ENCODE measurements around the gene BMPR1B.

BMPR1B gene

DNA sequence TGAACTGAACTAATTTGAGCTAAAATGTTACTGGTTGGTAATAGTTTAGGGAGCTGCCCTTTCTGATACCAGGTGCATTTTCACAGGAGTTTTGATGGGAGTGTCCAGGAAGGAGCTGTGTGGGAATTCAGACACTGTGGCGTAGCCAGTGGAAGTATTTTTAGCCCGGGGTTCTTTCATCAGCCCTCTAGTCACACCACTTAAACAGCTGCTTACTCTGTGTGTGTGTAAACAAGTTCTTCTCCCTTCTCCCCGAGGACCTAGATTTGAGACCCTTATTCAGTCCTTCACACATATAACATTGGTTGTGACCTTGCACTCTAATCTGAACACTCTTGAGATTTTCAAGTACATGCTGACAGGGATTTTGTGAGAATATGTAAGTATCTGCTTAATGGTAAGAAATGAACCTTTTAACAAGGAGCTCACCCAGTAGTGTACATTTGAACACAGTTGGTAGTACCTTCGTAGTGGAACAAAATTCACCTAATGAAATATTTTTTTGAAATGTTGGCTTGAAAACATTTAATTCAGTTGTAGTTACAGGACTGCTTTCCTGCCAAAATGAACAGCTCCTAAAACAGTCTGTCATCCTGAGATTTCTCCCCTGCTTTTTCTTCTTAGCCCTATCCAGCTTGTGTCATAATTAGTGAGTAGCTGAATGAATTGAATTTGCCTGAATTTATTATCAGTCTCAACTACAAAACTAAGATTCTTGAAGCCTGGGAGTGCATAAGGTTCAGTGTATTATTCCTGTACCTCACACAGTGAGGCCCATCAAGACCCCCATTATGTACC is 61.8 kb downstream of the BMPR1B start:
- Histone ChIP-seq H2AFZ (ENCODE audit: low read depth) (no peak overlapping the region), H3K4me1 (ENCODE audit: low read depth, poor library complexity, severe bottlenecking) (no peaks in the 10 kb centered on the region), H3K79me2 (ENCODE audit: insufficient read depth, low read depth) (no peaks in the 10 kb centered on the region), H3K27ac (no peak overlapping the region), H3K9ac (no peak overlapping the region), H3K4me3 (IDR thresholded peaks at IDR 0.05; ENCODE audit: insufficient read depth, low read depth, low read length) (no peak overlapping the region), H3K36me3 (ENCODE audit: insufficient read depth) (no peaks in the 10 kb centered on the region), H4K20me1 (ENCODE audit: insufficient read depth) (no peaks in the 10 kb centered on the region), H3K4me2 (no peak overlapping the region), H3K27me3 (ENCODE audit: insufficient read depth, low read depth) (no peaks in the 10 kb centered on the region)
- TF ChIP-seq, protein P1, sequence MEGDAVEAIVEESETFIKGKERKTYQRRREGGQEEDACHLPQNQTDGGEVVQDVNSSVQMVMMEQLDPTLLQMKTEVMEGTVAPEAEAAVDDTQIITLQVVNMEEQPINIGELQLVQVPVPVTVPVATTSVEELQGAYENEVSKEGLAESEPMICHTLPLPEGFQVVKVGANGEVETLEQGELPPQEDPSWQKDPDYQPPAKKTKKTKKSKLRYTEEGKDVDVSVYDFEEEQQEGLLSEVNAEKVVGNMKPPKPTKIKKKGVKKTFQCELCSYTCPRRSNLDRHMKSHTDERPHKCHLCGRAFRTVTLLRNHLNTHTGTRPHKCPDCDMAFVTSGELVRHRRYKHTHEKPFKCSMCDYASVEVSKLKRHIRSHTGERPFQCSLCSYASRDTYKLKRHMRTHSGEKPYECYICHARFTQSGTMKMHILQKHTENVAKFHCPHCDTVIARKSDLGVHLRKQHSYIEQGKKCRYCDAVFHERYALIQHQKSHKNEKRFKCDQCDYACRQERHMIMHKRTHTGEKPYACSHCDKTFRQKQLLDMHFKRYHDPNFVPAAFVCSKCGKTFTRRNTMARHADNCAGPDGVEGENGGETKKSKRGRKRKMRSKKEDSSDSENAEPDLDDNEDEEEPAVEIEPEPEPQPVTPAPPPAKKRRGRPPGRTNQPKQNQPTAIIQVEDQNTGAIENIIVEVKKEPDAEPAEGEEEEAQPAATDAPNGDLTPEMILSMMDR (conservative IDR thresholded peaks at IDR 0.05; ENCODE audit: low read depth, low read length), result no peak

DNA sequence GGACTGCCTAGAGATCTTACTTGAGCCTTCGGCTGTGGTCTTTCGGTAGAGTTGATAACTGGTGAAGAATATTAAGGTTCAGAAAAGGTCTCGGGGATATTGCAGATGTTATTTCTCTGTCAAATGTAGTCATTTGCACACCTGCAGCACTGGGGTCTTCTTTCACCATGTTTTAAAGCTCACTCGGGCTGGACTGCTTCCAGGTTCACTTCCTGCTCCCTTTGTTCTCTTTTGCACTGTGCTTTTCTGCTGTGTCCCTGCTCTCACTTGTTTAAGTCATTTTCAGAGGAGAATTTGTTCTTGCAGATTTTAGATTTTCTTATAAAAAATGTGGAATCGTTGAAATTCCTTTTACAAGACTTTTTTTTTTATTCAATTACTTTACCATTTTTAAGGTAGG is 68.5 kb downstream of the BMPR1B start:
- Histone ChIP-seq H3K9ac (no peak overlapping the region), H3K4me2 (no peak overlapping the region), H2AFZ (ENCODE audit: low read depth) (no peak overlapping the region), H3K27me3 (ENCODE audit: insufficient read depth, low read depth) (no peaks in the 10 kb centered on the region), H3K4me1 (ENCODE audit: low read depth, poor library complexity, severe bottlenecking) (no peaks in the 10 kb centered on the region), H4K20me1 (ENCODE audit: insufficient read depth) (no peaks in the 10 kb centered on the region), H3K36me3 (ENCODE audit: insufficient read depth) (no peaks in the 10 kb centered on the region), H3K79me2 (ENCODE audit: insufficient read depth, low read depth) (no peaks in the 10 kb centered on the region), H3K27ac (no peak overlapping the region), H3K4me3 (IDR thresholded peaks at IDR 0.05; ENCODE audit: insufficient read depth, low read depth, low read length) (no peak overlapping the region)
- TF ChIP-seq, protein P1 (conservative IDR thresholded peaks at IDR 0.05; ENCODE audit: low read depth, low read length), result no peak

DNA sequence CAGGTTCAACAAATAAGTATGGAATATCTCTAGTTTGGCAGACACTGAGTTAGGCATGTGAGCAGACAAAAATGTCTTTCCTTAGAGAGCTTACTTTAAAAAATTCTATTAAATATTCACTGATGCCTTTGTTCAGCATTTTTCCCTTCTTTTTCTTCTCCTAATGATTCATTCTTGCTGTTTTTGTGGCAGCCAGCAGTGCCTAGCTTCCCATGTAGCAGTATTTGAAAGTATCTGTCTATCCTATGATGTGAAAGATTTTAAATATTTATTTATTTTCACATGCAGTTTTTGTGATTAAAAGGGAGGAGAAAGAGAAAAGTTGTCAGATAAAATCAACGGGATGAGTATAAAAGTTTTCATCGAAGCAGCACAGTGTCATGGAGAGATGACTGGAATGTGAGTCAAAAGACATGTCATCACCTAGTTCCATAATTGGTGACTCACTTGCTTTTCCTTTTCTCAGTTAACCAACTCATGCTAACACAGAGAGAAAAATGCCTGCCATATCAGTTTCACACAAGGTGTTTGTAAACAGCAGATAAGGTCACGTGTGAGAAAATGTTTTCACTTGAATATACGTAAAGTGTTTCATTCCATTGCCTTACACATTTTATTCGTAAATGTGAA is 69.8 kb downstream of the BMPR1B start:
- no peak overlapping the region for H3K4me3 ChIP-seq (IDR thresholded peaks at IDR 0.05; ENCODE audit: insufficient read depth, low read depth, low read length)
- TF ChIP-seq, protein P1 (conservative IDR thresholded peaks at IDR 0.05; ENCODE audit: low read depth, low read length), result no peak
- H4K20me1 ChIP-seq (ENCODE audit: insufficient read depth), result no peaks in the 10 kb centered on the region
- H3K79me2 ChIP-seq (ENCODE audit: insufficient read depth, low read depth), result no peaks in the 10 kb centered on the region
- H3K27me3 ChIP-seq (ENCODE audit: insufficient read depth, low read depth), result no peaks in the 10 kb centered on the region
- H3K36me3 ChIP-seq (ENCODE audit: insufficient read depth), result no peaks in the 10 kb centered on the region
- no peak overlapping the region for H3K9ac ChIP-seq
- no peak overlapping the region for H3K4me2 ChIP-seq
- no peaks in the 10 kb centered on the region for H3K4me1 ChIP-seq (ENCODE audit: low read depth, poor library complexity, severe bottlenecking)
- H3K27ac ChIP-seq, result no peak overlapping the region
- no peak overlapping the region for H2AFZ ChIP-seq (ENCODE audit: low read depth)

DNA sequence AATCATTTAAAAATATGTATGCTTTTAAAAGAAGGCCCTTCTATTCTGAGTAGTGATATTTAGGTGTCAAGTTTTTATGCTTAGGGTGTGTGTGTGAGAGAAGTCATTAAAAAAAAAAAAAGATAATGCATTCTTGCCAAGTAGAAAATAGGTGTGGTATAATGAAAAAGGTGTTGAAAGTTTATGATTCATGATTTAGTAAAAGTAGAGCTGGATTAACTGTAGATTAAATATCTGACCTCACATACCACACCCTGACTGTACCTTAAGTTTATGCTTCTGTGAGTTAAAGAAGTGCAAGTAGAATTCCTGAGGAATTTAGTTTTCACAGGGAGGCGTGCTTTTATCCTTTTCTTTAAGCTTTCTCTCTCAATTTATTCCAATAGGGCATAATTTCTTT is 71.1 kb downstream of the BMPR1B start:
- no peak overlapping the region for H3K27ac ChIP-seq

More for the DNA sequence above, 71.1 kb downstream of the BMPR1B start:
- H3K36me3 ChIP-seq (ENCODE audit: insufficient read depth), result no peaks in the 10 kb centered on the region
- no peak overlapping the region for H3K4me3 ChIP-seq (IDR thresholded peaks at IDR 0.05; ENCODE audit: insufficient read depth, low read depth, low read length)
- H3K79me2 ChIP-seq (ENCODE audit: insufficient read depth, low read depth), result no peaks in the 10 kb centered on the region
- H3K4me2 ChIP-seq, result no peak overlapping the region
- no peaks in the 10 kb centered on the region for H3K27me3 ChIP-seq (ENCODE audit: insufficient read depth, low read depth)
- no peak overlapping the region for H3K9ac ChIP-seq
- no peak overlapping the region for H2AFZ ChIP-seq (ENCODE audit: low read depth)
- H4K20me1 ChIP-seq (ENCODE audit: insufficient read depth), result no peaks in the 10 kb centered on the region
- TF ChIP-seq, protein P1 (conservative IDR thresholded peaks at IDR 0.05; ENCODE audit: low read depth, low read length), result no peak
- no peaks in the 10 kb centered on the region for H3K4me1 ChIP-seq (ENCODE audit: low read depth, poor library complexity, severe bottlenecking)

All from KMS-11 (cell line).